LHCN-M2 (cell line): ENCODE results near the gene UPF3A. TPM values are rescaled to one million over a fixed set of nuclear protein-coding genes. Genes with fewer than 3 reads are reported as not detected.
"Not testable (repeated sequence)": the region's sequence is repeated elsewhere in the genome, so short reads cannot be mapped to it uniquely, and the experiment has no call there.

Experiments used
- DNase-seq: peaks from one replicate; pipeline ENCODE4 v3.0.0-alpha.2; 2012; ENCODE audit warnings: low read depth
- total RNA-seq: library from RNA; depleted of rRNA; stranded (reverse); fragments of >200 nt; gene quantifications from 2 replicates; pipeline ENCODE4 v1.2.3, GENCODE V29; 2014

The UPF3A gene
- total RNA-seq, 1 experiment from 2014 or later, result 30.2 TPM

- DNase-seq, result not testable (repeated sequence)
Measured at GRCh38 chr13:114264313-114264712, 17.1 kb upstream of the UPF3A start.

GRCh38 chr13:114264886-114265611 is 16.4 kb upstream of the UPF3A start:
- DNase-seq, result peak; percentile 84

GRCh38 chr13:114266241-114266640 is 15.2 kb upstream of the UPF3A start:
- DNase-seq, result no peak

DNA sequence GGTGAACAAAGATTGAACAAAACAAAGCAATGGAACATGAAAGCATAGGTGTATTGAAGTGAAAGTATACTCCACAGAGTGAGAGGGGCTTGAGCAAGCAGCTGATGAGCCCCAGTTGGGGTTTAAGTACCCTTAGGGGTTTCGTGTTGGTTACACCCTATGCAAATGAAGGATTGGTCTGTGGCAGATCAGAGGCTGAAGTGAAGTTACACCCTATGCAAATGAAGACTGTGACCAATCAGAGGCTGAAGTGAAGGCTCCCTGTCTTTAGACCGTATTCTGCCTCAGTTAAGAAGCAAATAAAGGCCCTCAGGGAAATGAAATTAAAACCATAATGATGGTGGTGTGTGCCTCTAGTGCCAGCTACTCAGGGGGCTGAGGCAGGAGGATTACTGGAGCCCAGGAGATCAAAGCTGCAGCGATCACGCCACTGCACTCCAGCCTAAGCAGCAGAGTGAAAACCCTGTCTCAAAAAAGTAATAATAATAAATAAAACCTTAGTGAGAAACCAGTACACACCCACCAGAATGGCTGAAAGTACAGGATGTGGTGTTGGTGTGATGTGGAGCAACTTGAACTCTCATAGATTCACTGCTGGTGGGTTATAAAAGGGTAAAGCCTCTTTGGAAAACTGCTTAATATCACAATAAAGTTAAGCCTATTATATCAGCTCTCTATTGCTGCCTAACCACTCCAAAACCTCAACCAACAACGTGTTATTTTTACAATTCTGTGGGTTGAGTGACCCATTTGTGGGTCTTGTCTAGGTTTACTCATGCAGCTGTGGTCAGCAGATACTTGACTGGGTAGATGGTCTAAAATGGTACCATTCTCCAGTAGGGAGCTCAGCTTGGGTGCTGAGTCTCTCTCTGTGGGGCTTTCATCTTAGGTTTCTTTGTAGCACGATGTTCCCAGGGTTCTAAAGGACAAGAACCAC is 12.8 kb upstream of the UPF3A start:
- peak; percentile 53 for DNase-seq

GRCh38 chr13:114269281-114269770 is 12.1 kb upstream of the UPF3A start:
- no peak for DNase-seq

- no peak for DNase-seq
Measured at GRCh38 chr13:114272977-114273376, 8.4 kb upstream of the UPF3A start.

DNA sequence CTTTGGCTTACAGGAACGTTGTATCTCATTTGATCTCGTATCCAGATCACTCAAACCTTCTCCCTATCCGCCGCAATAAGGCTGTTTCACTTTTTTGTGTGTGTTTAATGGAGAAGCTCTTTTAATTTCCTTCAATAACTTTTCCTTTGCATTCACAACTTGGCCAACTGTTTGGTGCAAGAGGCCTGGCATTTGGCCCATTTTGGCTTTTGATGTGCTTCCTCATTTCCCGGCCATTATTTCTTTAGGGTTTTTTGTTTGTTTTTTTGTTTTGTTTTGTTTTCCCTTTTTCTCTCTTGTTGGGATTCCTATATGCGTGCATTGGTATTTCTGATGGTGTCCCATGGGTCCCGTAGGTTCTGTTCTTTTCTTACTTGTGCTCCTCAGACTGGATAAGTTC is 6.1 kb upstream of the UPF3A start:
- DNase-seq, result no peak

DNA sequence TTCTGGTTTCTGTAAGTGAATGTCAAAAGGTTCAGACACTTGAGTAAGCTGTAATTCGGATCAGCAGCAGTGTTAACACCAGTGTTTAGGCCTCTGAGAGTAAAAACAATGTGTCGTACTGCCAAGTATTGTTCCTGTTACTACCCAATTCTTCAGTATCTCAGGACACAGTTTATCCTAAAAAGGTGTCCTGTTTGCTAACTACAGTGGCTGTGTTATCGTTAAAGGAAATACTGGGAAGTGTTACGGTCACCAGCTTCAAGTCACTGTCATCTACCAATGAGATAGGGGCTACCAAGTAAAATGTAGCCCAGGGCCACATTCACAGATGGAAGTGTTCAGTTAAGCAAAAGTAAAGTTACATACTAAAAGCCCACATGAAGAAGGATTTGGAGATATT is 2.3 kb upstream of the UPF3A start:
- DNase-seq, result no peak

- DNase-seq, result no peak
Measured at GRCh38 chr13:114279758-114280355, 1.5 kb upstream of the UPF3A start.

- peak; percentile 83 for DNase-seq
Measured at GRCh38 chr13:114282041-114282670, 755 bp downstream of the UPF3A start.

DNA sequence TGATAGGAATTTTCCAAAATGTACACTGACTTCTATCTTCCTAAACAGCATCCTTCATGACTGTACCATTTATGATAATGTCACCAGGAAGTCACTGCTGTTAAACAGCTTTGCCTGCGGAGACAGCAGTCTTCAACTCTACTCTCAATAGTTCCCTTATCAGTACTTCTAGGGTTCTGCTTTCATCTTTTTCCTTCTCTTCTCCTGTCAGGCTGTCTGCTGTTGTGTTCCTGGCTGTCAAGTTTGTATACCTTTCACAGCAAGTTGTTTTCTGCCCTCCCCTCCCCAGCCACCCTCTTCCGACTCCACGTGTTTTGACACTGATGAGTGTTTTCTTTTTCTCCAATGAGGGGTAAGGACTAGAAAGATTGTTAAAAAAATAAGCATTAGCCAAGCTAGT is 2.2 kb downstream of the UPF3A start:
- DNase-seq, result no peak

GRCh38 chr13:114284680-114285079 is 3.3 kb downstream of the UPF3A start:
- no peak for DNase-seq

- peak; percentile 11 for DNase-seq
Measured at GRCh38 chr13:114285166-114285808, 3.9 kb downstream of the UPF3A start.

GRCh38 chr13:114286808-114287207 is 5.4 kb downstream of the UPF3A start:
- peak; percentile 43 for DNase-seq

DNA sequence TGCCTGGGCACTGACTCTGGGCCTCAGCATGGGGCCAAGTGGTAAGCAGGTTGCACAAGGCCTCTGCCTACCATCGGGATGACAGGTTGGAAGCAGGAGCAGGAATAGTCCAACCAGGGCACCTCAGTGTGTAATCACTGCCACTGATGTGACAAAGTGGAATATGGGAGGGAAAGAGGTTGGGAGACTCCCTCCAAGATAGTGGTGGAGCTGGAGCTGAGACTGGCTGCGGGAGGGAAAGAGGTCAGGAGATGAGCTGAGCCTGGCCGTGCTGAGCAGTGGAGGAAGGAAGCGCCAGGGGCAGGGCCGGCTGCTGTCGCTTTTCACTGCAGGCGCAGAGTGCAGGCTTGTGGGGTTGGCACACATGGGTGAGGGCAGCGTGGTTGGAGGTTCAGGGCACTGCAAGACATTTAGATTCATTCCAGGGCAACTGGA is 6.8 kb downstream of the UPF3A start:
- DNase-seq, result no peak

GRCh38 chr13:114296448-114296847 is 15.0 kb downstream of the UPF3A start:
- DNase-seq, result no peak

DNA sequence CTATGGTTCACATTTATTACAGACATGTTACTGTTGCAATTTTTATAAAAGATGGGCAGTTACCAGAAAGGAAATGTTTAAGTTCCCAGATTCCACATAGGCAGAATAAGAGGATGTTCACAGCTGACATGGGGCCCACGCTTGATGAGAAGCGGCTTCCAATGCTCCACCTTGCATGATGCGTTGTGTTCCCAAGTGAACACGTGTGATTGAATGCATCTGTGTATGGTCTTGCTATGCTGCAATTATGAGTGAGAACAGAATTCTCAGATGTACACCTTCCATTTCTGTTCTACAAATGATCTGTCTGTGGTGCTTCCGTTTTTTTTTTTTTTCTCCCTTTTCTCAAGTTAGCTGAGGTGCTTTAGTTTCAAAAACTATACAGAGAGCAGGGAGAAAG is 15.5 kb downstream of the UPF3A start:
- no peak for DNase-seq

DNA sequence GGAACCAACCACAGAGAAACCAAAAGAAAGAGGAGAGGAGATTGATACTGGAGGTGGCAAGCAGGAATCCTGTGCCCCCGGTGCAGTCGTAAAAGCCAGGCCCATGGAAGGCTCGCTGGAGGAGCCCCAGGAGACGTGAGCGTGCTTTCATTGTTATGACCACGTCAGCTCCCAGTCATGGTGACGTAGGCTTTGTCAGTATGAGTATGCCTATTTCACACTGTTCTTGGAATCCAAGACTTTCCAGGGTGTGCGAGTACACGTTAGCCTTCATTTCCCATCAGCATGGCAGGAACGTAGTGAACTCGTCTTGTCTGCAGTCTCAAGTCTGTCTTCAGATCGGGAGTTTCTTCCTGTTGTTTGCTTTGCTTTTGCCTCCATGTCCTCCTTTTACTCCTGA is 17.5 kb downstream of the UPF3A start:
- DNase-seq, result no peak

DNA sequence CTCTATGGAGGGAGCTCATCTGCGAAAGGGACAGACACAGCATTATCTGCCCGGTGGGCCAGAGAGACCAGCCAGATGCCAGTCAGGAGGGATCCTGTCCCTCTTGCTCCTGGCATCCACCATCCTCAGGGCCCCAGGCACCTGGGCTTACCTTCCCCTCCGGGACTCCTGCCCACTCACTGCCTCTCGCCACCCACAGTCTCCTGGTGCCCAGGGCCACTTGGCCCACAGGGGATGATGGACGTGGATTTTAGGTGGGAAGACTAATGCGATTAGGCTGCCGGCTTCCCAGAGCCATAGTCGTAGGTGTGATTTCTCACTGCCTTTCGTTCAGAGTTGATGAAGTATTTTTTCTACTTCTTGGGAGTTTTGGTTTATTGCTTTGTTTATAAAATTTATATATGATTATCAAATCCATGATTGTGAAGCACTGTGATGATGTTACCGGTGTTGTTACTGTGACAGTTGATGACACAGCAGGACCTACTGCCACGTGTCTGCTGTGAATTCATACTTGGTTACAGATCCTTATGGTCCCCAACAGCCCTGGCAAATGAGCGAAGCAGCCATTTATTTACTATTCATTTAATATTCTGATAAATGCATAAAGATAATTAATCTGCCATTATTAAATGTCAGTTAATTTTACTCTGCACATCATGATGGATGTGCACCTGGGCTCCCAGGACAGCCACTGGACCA is 18.4 kb downstream of the UPF3A start:
- no peak for DNase-seq

DNA sequence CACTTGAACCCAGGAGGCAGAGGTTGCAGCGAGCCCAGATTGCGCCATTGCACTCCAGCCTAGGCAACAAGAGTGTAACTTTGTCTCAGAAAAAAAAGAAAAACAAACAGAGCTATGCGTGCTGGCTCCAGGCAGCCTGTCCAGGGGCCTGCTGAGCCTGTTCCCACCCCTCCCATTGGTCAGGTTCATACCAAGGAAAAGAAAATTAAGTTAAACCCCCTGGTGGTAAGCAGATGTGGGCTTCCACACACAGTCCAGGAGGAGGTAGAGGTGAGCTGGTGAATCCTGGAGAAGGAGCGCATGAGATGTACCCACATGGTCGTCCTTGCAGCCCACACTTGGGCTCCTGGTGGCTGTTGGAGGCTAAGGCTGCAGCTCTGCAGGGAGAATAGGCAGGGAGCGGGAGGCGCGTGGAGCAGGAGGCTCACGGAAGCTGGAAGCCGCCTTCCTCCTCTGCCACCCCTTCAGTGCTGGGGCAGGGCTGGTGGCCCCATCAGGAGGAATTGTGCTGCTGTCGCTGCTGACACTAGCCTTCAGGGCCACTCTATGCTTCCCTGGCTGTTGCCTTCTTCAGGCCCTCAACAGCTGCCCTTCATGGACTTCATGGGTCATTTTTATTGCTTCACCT is 22.4 kb downstream of the UPF3A start:
- DNase-seq, result no peak
